Measurements from ENCODE around the gene ILRUN. TPM values are rescaled to one million over a fixed set of nuclear protein-coding genes. Genes with fewer than 3 reads are reported as not detected.
"Not testable (repeated sequence)": the region's sequence is repeated elsewhere in the genome, so short reads cannot be mapped to it uniquely, and the experiment has no call there.

ILRUN gene
- 38.0 TPM for polyA plus RNA-seq (2012; ENCODE audit: insufficient read depth, insufficient read length, low read depth)

GRCh38 chr6:34696739-34697543, at the start of gene ILRUN:
ILRUN (minus strand) TSS chr6:34696767; CDS start chr6:34696603, 164 bp downstream.
- no peaks in the 10 kb centered on the region for H3K36me3 ChIP-seq
- peaks cover 3% of the 10 kb centered on the region; the same call in 1 of the 2 replicates for H3K4me1 ChIP-seq
- DNase-seq = peak; percentile 97
- H3K9me3 ChIP-seq = no peaks in the 10 kb centered on the region
- H3K4me3 ChIP-seq (ENCODE audit: low read depth, low read length) = peak within 1 kb of the TSS; percentile 92
- TF ChIP-seq CTCF (IDR thresholded peaks at IDR 0.05; ENCODE audit: low read depth, low read length) = no peak
- no peaks in the 10 kb centered on the region for H3K27me3 ChIP-seq

- H3K36me3 ChIP-seq = no peaks in the 10 kb centered on the region
- no peaks in the 10 kb centered on the region for H3K27me3 ChIP-seq
- no peak overlapping the region for H3K4me3 ChIP-seq (ENCODE audit: low read depth, low read length)
- no peak for TF ChIP-seq CTCF (IDR thresholded peaks at IDR 0.05; ENCODE audit: low read depth, low read length)
- peak; percentile 27 for DNase-seq
- no peaks in the 10 kb centered on the region for H3K4me1 ChIP-seq
- H3K9me3 ChIP-seq = no peaks in the 10 kb centered on the region
Measured at GRCh38 chr6:34745277-34746103, 48.9 kb upstream of the ILRUN start.

- not testable (repeated sequence) for H3K36me3 ChIP-seq; H3K9me3 ChIP-seq; H3K4me3 ChIP-seq (ENCODE audit: low read depth, low read length); H3K4me1 ChIP-seq; H3K27me3 ChIP-seq; DNase-seq
Measured at GRCh38 chr6:34744294-34744647, 47.7 kb upstream of the ILRUN start.

GRCh38 chr6:34743625-34744293, 47.2 kb upstream of the ILRUN start:
- no peak for TF ChIP-seq CTCF (IDR thresholded peaks at IDR 0.05; ENCODE audit: low read depth, low read length)
- Histone ChIP-seq H3K36me3 (no peaks in the 10 kb centered on the region), H3K4me3 (ENCODE audit: low read depth, low read length) (no peak overlapping the region), H3K9me3 (no peaks in the 10 kb centered on the region), H3K27me3 (no peaks in the 10 kb centered on the region), H3K4me1 (no peaks in the 10 kb centered on the region)
- no peak for DNase-seq

- Histone ChIP-seq H3K9me3 (no peaks in the 10 kb centered on the region), H3K27me3 (no peaks in the 10 kb centered on the region), H3K4me1 (no peaks in the 10 kb centered on the region), H3K36me3 (no peaks in the 10 kb centered on the region), H3K4me3 (ENCODE audit: low read depth, low read length) (no peak overlapping the region)
- TF ChIP-seq CTCF (IDR thresholded peaks at IDR 0.05; ENCODE audit: low read depth, low read length) = no peak
- no peak for DNase-seq
Measured at GRCh38 chr6:34742094-34742493, 45.5 kb upstream of the ILRUN start.

GRCh38 chr6:34736823-34737222, 40.3 kb upstream of the ILRUN start:
- no peaks in the 10 kb centered on the region for H3K9me3 ChIP-seq
- H3K27me3 ChIP-seq = no peaks in the 10 kb centered on the region
- H3K4me1 ChIP-seq = no peaks in the 10 kb centered on the region
- no peak overlapping the region for H3K4me3 ChIP-seq (ENCODE audit: low read depth, low read length)
- no peaks in the 10 kb centered on the region for H3K36me3 ChIP-seq
- no peak for DNase-seq
- no peak for TF ChIP-seq CTCF (IDR thresholded peaks at IDR 0.05; ENCODE audit: low read depth, low read length)
